SH-SY5Y (cell line): Measurements from ENCODE around the gene PCDHGB5.

Experiments
- GATA2 ChIP-seq: IDR thresholded peaks from 2 replicates; pipeline ENCODE4 v1.6.1; 2011; ENCODE audit warnings: mild to moderate bottlenecking, low read depth, low read length
- GATA3 ChIP-seq: IDR thresholded peaks from 2 replicates; pipeline ENCODE4 v1.6.1; 2011; ENCODE audit warnings: low read depth, mild to moderate bottlenecking, low read length, moderate library complexity

- TF ChIP-seq GATA3 (no peak), GATA2 (no peak)
Measured at GRCh38 chr5:141371572-141372475, 25.9 kb upstream of the PCDHGB5 start.
